OCI-LY3 (cell line): Measurements from ENCODE around the gene KIF6.
"Not testable (repeated sequence)": the region's sequence is repeated elsewhere in the genome, so short reads cannot be mapped to it uniquely, and the experiment has no call there.

Experiments
- H2AFZ ChIP-seq: fragments of 200-600, 300-600 bp; shearing (Covaris generic); 2 replicates; pipeline ENCODE4 v1.6.0; 2014; ENCODE audit warnings: antibody characterized with exemption, low read depth, low read length
- H3K27ac ChIP-seq: fragments of 200-600, 300-600 bp; sonication (generic); 2 replicates; pipeline ENCODE4 v1.5.1; 2014; ENCODE audit warnings: mild to moderate bottlenecking, low read length, moderate library complexity, mixed read lengths
- H3K27me3 ChIP-seq: fragments of 200-600, 300-600 bp; sonication (generic); 2 replicates; pipeline ENCODE4 v1.6.1; 2014; ENCODE audit warnings: low read depth, low read length, mixed read lengths
- H3K36me3 ChIP-seq: fragments of 200-600, 300-600 bp; sonication (generic); replicated peaks from 2 replicates; pipeline ENCODE3; 2014; ENCODE audit warnings: low read depth, low read length, mixed read lengths
- H3K4me1 ChIP-seq: fragments of 300-600, 200-600 bp; sonication (generic); 2 replicates; pipeline ENCODE4 v1.6.1; 2014; ENCODE audit warnings: low read length, mixed read lengths
- H3K4me2 ChIP-seq: fragments of 200-600, 300-600 bp; sonication (generic); 2 replicates; pipeline ENCODE4 v1.6.1; 2014; ENCODE audit warnings: low read length, mixed read lengths
- H3K4me3 ChIP-seq: fragments of 300-600, 200-600 bp; sonication (generic); 2 replicates; pipeline ENCODE4 v1.5.1; 2014; ENCODE audit warnings: antibody characterized with exemption, mild to moderate bottlenecking, low read length, moderate library complexity
- H3K79me2 ChIP-seq: fragments of 300-600, 200-600 bp; shearing (Covaris generic); 2 replicates; pipeline ENCODE4 v1.6.1; 2014; ENCODE audit warnings: mild to moderate bottlenecking, low read length, mixed read lengths
- H3K9ac ChIP-seq: fragments of 300-600, 200-600 bp; shearing (Covaris generic); 2 replicates; pipeline ENCODE4 v1.6.0; 2014; ENCODE audit warnings: mild to moderate bottlenecking, low read length, moderate library complexity
- H3K9me3 ChIP-seq: fragments of 200-600, 300-600 bp; shearing (Covaris generic); 2 replicates; pipeline ENCODE4 v1.6.1; 2014; ENCODE audit warnings: low read length, mixed read lengths; ENCODE audit not compliant: insufficient read depth
- H4K20me1 ChIP-seq: fragments of 200-600, 300-600 bp; sonication (generic); 2 replicates; pipeline ENCODE4 v1.6.1; 2016; ENCODE audit warnings: low read length, mixed read lengths; ENCODE audit not compliant: insufficient read depth
- CTCF ChIP-seq: fragments of 200-600, 300-600 bp; sonication (generic); IDR thresholded peaks from 2 replicates; pipeline ENCODE4 v1.5.1; 2014; ENCODE audit warnings: antibody characterized with exemption, low read length, low read depth
- EZH2phosphoT487 ChIP-seq: fragments of 200-600 bp; shearing (Covaris generic); IDR thresholded peaks from 2 replicates; pipeline ENCODE4 v1.6.1; 2018; ENCODE audit warnings: antibody characterized with exemption, mixed run types, low read depth

KIF6 gene

DNA sequence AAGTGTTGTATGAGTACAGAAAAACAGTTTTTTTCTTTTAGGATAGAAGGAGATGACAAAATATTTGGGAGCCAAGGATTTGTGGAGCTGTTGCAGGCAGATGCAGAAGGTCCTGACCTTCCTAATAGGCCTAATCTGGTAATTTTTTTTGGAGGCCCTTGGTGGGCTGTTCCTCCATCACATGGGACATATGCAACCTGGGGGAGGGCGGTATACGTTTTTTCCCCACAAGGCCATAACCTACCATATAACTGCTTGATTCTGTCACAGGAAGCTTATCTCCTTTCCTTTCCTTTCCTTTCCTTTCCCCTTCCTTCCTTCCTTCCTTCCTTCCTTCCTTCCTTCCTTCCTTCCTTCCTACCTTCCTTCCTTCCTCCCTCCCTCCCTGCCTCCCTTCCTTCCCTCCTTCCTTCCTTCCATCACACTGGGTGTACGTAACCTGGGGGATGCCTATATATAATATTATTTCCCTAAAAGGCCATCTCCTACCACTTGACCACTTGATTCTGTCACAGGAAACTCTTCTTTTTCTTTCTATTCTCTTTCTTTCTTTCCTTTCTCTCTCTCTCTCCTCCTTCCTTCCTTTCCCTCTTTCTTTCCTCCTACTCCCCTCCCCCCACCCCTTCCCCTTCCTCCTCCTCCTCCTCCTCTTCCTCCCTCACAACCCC, 217.7 kb downstream of the KIF6 start:
- TF ChIP-seq EZH2phosphoT487 (no peak), CTCF (no peak)
- H4K20me1 ChIP-seq, result no peaks in the 10 kb centered on the region
- H3K9me3 ChIP-seq, result 0 out of 2 replicates have a peak, but pooled peaks cover 4% of the 10 kb centered on the region

GRCh38 chr6:39502362-39502955, 222.7 kb downstream of the KIF6 start:
- H3K79me2 ChIP-seq, H3K27ac ChIP-seq, H3K4me3 ChIP-seq, H3K4me2 ChIP-seq, H3K27me3 ChIP-seq, H3K9ac ChIP-seq, H3K36me3 ChIP-seq, H3K4me1 ChIP-seq, H4K20me1 ChIP-seq, H2AFZ ChIP-seq: not testable (repeated sequence)
- peaks cover 14% of the 10 kb centered on the region; the same call in 1 of the 2 replicates for H3K9me3 ChIP-seq

More for the DNA sequence above, 217.7 kb downstream of the KIF6 start:
- H3K27ac ChIP-seq, result no peak overlapping the region
- H3K4me1 ChIP-seq, result no peaks in the 10 kb centered on the region
- no peaks in the 10 kb centered on the region for H3K79me2 ChIP-seq
- no peaks in the 10 kb centered on the region for H3K27me3 ChIP-seq
- no peak overlapping the region for H3K9ac ChIP-seq
- H3K36me3 ChIP-seq, result no peaks in the 10 kb centered on the region
- no peak overlapping the region for H3K4me2 ChIP-seq
- H2AFZ ChIP-seq, result no peak overlapping the region
- no peak overlapping the region for H3K4me3 ChIP-seq

DNA sequence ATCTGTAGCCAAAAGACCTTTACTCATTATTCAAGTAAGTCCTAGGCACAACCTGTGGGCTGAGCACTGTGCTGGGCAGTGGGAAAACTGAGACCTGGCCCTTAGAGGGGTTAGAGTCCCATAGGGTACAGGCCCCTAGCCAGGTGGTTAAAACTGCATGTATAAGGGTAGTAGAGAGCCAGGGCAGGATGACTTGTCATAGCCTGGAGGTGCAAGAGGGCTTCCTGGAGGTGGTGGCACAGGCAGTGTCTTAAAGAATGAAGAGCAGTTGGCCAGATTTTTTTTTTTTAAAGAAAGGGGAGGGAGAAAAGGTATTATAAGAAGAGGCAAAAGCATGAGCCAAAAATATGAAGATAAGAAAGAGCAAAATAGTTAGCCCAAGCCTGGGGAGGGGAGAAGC, 226.2 kb downstream of the KIF6 start:
- no peak overlapping the region for H3K27ac ChIP-seq
- no peaks in the 10 kb centered on the region for H4K20me1 ChIP-seq
- no peaks in the 10 kb centered on the region for H3K36me3 ChIP-seq
- no peak overlapping the region for H2AFZ ChIP-seq
- H3K9ac ChIP-seq, result no peak overlapping the region
- H3K4me1 ChIP-seq, result no peaks in the 10 kb centered on the region
- no peaks in the 10 kb centered on the region for H3K79me2 ChIP-seq
- no peak overlapping the region for H3K4me2 ChIP-seq
- peaks cover 14% of the 10 kb centered on the region; the same call in 1 of the 2 replicates for H3K9me3 ChIP-seq
- H3K27me3 ChIP-seq, result 0 out of 2 replicates have a peak, but pooled peaks cover 3% of the 10 kb centered on the region
- no peak for TF ChIP-seq EZH2phosphoT487
- TF ChIP-seq CTCF, result no peak
- no peak overlapping the region for H3K4me3 ChIP-seq

GRCh38 chr6:39498096-39498495, 227.1 kb downstream of the KIF6 start:
- Histone ChIP-seq H3K27ac (no peak overlapping the region), H3K36me3 (no peaks in the 10 kb centered on the region), H3K4me1 (peaks cover under 1% of the 10 kb centered on the region), H3K9me3 (peaks cover 14% of the 10 kb centered on the region; the same call in 1 of the 2 replicates), H3K4me3 (no peak overlapping the region), H4K20me1 (no peaks in the 10 kb centered on the region), H3K4me2 (no peak overlapping the region), H3K27me3 (0 out of 2 replicates have a peak, but pooled peaks cover 3% of the 10 kb centered on the region), H2AFZ (no peak overlapping the region), H3K9ac (no peak overlapping the region), H3K79me2 (no peaks in the 10 kb centered on the region)
- TF ChIP-seq CTCF (no peak), EZH2phosphoT487 (no peak)
